ENCODE data around the gene RBM14.

DNA sequence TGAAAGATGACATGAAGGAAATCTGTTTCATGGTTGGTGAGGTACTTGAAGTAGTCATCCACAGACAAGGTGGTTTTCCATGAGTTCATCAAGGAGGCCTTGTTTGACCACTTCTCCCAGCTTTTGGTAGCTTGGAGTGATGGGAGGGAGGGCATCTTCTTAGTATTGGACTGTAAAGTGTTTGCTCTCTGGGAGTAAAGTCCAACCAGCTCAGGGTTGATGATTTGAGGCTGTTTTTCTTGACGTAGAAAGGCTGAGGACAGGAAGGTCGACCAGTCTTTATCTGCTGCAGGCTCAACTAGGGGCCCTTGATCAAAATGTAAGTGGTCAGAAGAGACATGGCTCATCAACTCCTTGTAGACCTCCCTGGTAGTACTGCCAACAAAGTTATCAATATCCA is 25.3 kb upstream of the RBM14 start:
- TF ChIP-seq, protein P1, sequence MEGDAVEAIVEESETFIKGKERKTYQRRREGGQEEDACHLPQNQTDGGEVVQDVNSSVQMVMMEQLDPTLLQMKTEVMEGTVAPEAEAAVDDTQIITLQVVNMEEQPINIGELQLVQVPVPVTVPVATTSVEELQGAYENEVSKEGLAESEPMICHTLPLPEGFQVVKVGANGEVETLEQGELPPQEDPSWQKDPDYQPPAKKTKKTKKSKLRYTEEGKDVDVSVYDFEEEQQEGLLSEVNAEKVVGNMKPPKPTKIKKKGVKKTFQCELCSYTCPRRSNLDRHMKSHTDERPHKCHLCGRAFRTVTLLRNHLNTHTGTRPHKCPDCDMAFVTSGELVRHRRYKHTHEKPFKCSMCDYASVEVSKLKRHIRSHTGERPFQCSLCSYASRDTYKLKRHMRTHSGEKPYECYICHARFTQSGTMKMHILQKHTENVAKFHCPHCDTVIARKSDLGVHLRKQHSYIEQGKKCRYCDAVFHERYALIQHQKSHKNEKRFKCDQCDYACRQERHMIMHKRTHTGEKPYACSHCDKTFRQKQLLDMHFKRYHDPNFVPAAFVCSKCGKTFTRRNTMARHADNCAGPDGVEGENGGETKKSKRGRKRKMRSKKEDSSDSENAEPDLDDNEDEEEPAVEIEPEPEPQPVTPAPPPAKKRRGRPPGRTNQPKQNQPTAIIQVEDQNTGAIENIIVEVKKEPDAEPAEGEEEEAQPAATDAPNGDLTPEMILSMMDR (IDR thresholded peaks at IDR 0.05): no peak
- TF ChIP-seq POLR2A (IDR thresholded peaks at IDR 0.05): no peak

All from Peyer's patch (tissue), 4 donors.